SK-N-SH treated with all-trans-retinoic acid at 6 μM for 48 hours (cell line): ENCODE data around the gene ABCC5.
"Not testable (repeated sequence)": the region's sequence is repeated elsewhere in the genome, so short reads cannot be mapped to it uniquely, and the experiment has no call there.

ENCODE experiments used
- TF ChIP-seq, protein P1 (sequence below): fragments of 250-450 bp; sonication (Bioruptor Pico); IDR thresholded peaks from 2 replicates; pipeline ENCODE4 v1.5.1; 2021; ENCODE audit warnings: mild to moderate bottlenecking, moderate library complexity
- TF ChIP-seq, protein P2 (sequence below): fragments of 250-450 bp; sonication (Bioruptor Pico); IDR thresholded peaks from 2 replicates; pipeline ENCODE4 v1.5.1; 2020; ENCODE audit warnings: low read depth, mild to moderate bottlenecking, moderate library complexity
- TF ChIP-seq, protein P3 (sequence below): fragments of 250-450 bp; sonication (Bioruptor Pico); IDR thresholded peaks from 2 replicates; pipeline ENCODE4 v1.5.0; 2020; ENCODE audit warnings: mild to moderate bottlenecking, moderate library complexity
- TF ChIP-seq, protein P4 (sequence below): fragments of 250-450 bp; sonication (Bioruptor Pico); IDR thresholded peaks from 2 replicates; pipeline ENCODE4 v1.8.0; 2020; ENCODE audit warnings: mild to moderate bottlenecking, moderate library complexity, borderline replicate concordance

- TF ChIP-seq, protein P1, sequence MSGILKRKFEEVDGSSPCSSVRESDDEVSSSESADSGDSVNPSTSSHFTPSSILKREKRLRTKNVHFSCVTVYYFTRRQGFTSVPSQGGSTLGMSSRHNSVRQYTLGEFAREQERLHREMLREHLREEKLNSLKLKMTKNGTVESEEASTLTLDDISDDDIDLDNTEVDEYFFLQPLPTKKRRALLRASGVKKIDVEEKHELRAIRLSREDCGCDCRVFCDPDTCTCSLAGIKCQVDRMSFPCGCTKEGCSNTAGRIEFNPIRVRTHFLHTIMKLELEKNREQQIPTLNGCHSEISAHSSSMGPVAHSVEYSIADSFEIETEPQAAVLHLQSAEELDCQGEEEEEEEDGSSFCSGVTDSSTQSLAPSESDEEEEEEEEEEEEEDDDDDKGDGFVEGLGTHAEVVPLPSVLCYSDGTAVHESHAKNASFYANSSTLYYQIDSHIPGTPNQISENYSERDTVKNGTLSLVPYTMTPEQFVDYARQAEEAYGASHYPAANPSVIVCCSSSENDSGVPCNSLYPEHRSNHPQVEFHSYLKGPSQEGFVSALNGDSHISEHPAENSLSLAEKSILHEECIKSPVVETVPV (CRISPR knock-in tag): not testable (repeated sequence)
- TF ChIP-seq, protein P2, sequence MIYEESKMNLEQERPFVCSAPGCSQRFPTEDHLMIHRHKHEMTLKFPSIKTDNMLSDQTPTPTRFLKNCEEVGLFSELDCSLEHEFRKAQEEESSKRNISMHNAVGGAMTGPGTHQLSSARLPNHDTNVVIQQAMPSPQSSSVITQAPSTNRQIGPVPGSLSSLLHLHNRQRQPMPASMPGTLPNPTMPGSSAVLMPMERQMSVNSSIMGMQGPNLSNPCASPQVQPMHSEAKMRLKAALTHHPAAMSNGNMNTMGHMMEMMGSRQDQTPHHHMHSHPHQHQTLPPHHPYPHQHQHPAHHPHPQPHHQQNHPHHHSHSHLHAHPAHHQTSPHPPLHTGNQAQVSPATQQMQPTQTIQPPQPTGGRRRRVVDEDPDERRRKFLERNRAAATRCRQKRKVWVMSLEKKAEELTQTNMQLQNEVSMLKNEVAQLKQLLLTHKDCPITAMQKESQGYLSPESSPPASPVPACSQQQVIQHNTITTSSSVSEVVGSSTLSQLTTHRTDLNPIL (CRISPR knock-in tag): not testable (repeated sequence)
- TF ChIP-seq, protein P3, sequence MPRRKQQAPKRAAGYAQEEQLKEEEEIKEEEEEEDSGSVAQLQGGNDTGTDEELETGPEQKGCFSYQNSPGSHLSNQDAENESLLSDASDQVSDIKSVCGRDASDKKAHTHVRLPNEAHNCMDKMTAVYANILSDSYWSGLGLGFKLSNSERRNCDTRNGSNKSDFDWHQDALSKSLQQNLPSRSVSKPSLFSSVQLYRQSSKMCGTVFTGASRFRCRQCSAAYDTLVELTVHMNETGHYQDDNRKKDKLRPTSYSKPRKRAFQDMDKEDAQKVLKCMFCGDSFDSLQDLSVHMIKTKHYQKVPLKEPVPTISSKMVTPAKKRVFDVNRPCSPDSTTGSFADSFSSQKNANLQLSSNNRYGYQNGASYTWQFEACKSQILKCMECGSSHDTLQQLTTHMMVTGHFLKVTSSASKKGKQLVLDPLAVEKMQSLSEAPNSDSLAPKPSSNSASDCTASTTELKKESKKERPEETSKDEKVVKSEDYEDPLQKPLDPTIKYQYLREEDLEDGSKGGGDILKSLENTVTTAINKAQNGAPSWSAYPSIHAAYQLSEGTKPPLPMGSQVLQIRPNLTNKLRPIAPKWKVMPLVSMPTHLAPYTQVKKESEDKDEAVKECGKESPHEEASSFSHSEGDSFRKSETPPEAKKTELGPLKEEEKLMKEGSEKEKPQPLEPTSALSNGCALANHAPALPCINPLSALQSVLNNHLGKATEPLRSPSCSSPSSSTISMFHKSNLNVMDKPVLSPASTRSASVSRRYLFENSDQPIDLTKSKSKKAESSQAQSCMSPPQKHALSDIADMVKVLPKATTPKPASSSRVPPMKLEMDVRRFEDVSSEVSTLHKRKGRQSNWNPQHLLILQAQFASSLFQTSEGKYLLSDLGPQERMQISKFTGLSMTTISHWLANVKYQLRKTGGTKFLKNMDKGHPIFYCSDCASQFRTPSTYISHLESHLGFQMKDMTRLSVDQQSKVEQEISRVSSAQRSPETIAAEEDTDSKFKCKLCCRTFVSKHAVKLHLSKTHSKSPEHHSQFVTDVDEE (CRISPR knock-in tag): not testable (repeated sequence)
- TF ChIP-seq, protein P4, sequence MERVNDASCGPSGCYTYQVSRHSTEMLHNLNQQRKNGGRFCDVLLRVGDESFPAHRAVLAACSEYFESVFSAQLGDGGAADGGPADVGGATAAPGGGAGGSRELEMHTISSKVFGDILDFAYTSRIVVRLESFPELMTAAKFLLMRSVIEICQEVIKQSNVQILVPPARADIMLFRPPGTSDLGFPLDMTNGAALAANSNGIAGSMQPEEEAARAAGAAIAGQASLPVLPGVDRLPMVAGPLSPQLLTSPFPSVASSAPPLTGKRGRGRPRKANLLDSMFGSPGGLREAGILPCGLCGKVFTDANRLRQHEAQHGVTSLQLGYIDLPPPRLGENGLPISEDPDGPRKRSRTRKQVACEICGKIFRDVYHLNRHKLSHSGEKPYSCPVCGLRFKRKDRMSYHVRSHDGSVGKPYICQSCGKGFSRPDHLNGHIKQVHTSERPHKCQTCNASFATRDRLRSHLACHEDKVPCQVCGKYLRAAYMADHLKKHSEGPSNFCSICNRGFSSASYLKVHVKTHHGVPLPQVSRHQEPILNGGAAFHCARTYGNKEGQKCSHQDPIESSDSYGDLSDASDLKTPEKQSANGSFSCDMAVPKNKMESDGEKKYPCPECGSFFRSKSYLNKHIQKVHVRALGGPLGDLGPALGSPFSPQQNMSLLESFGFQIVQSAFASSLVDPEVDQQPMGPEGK: not testable (repeated sequence)
Observed at GRCh38 chr3:184007143-184007813, 10.4 kb downstream of the ABCC5 start.
